Pericardium fibroblast (primary cell): ENCODE results near the gene IFNW1. TPM values are rescaled to one million over a fixed set of nuclear protein-coding genes. Genes with fewer than 3 reads are reported as not detected.

Source experiments
- total RNA-seq: library from RNA; depleted of rRNA; stranded (reverse); fragments of >200 nt; gene quantifications from 2 replicates; pipeline ENCODE4 v1.2.3, GENCODE V29; 2015

IFNW1 gene
- total RNA-seq, result not detected in 2 replicates

DNA sequence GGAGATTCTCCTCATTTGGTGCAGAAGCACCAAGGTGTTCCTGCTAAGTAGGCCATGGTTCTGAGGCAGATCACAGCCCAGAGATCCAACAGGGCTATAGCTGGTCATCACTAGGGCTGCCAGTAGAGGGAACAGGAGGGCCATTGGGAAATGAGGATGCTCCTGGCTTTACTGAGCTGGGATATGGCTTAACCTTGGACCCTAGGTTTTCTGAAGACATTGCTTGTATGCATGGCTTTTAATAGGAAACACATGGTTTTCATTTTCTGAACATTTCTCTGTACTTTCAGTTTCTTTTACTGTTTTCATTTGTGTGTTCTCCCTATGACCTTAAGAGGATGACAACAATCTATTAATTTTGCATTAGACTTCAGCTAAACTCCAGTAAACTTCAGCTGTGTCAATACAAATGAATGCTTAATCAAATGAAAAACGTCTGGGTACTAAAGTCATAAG is at the start of gene IFNW1:
TSS of gene IFNW1 (minus strand) at position 406 of the 456 bp plus-strand sequence. CDS start at position 144, 262 bp downstream.

DNA sequence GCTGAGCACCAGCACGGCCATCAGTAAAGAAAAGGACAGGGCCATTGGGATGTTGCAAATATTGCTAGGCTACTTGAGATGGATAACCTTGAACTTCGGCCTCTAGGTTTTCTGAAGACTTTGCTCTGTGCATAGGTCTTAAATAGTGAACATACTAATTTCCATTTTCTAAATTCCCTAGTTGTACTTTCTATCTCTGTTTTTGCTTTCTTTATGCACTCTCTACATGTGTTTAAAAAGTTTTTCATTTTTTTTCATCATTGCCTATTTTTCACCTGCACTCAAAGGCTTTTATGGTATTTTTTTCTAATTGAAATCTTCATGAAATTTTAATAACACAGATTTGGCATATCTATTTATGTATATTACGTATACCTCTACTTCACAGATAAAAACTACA is 45.9 kb upstream of the IFNW1 start, which contains the start of gene IFNA4:
TSS of gene IFNA4 (minus strand) at position 101 of the 400 bp plus-strand sequence. CDS start at position 45, 56 bp downstream.

DNA sequence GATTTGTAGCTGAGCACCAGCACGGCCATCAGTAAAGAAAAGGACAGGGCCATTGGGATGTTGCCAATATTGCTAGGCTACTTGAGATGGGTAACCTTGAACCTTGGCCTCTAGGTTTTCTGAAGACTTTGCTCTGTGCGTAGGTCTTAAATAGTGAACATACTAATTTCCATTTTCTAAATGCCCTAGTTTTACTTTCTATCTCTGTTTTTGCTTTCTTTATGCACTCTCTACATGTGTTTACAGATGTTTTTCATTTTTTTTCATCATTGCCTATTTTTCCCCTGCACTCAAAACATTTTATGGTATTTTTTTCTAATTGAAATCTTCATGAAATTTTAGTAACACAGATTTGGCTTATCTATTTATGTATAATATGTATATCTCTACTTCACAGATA is 24.9 kb upstream of the IFNW1 start, which contains the start of gene IFNA21:
TSS of gene IFNA21 (minus strand) at position 101 of the 400 bp plus-strand sequence. CDS start at position 53, 48 bp downstream.

Other genes starting within 250 kb of the IFNW1 start
- 3.7 and 7.1 TPM in 2 replicates for gene HACD4, start 110.2 kb downstream of the IFNW1 start, total RNA-seq
- gene IFNB1, start 63.9 kb downstream of the IFNW1 start, total RNA-seq, result not detected in 2 replicates
- not detected in 2 replicates for gene IFNA21, start 24.8 kb upstream of the IFNW1 start, total RNA-seq
- gene IFNA4, start 45.8 kb upstream of the IFNW1 start, total RNA-seq, result not detected in 2 replicates
- not detected in 2 replicates for gene IFNA7, start 60.4 kb upstream of the IFNW1 start, total RNA-seq
- not detected in 2 replicates for gene IFNA10, start 65.3 kb upstream of the IFNW1 start, total RNA-seq
- gene IFNA16, start 75.5 kb upstream of the IFNW1 start, total RNA-seq, result not detected in 2 replicates
- gene IFNA17, start 86.4 kb upstream of the IFNW1 start, total RNA-seq, result not detected in 2 replicates
- not detected in 2 replicates for gene IFNA14, start 98.2 kb upstream of the IFNW1 start, total RNA-seq
- not detected in 2 replicates for gene IFNA5, start 163.5 kb upstream of the IFNW1 start, total RNA-seq
- 19.7 and 24.7 TPM in 2 replicates for gene KLHL9, start 193.6 kb upstream of the IFNW1 start, total RNA-seq
- not detected in 2 replicates for gene IFNA6, start 209.1 kb upstream of the IFNW1 start, total RNA-seq
- not detected in 2 replicates for gene IFNA13, start 226.2 kb upstream of the IFNW1 start, total RNA-seq
- not detected in 2 replicates for gene IFNA2, start 243.6 kb upstream of the IFNW1 start, total RNA-seq